WTC11 (cell line): ENCODE measurements around the gene RABEPK. TPM values are rescaled to one million over a fixed set of nuclear protein-coding genes. Genes with fewer than 3 reads are reported as not detected.

Source experiments
- ATAC-seq: fragments of 200-7000 bp; cut with Tn5 transposase; 2 replicates; pipeline ENCODE4 v1.10.0; 2021; ENCODE audit warnings: mild to moderate bottlenecking, moderate library complexity
- CTCF ChIA-PET: fragments of 300-600 bp; sonication (Branson Sonifier 250); formaldehyde crosslinking; loops from one replicate; lab custom pipeline; 2021; ENCODE audit warnings: antibody characterized with exemption; lab: Charles Lee
- POLR2A ChIA-PET: fragments of 350-600 bp; sonication (Branson Sonifier 250); formaldehyde crosslinking; loops from one replicate; lab custom pipeline; 2021; ENCODE audit warnings: antibody characterized with exemption; lab: Charles Lee
- DNase-seq: peaks from one replicate; pipeline ENCODE4 v3.0.0; 2021; ENCODE audit warnings: low spot score
- H3K27ac Mint-ChIP-seq: 2 replicates; pipeline ENCODE4 v1.8.0; 2021; ENCODE audit warnings: mixed read lengths
- H3K27me3 Mint-ChIP-seq: 2 replicates; pipeline ENCODE4 v1.8.0; 2021; ENCODE audit warnings: low read depth, mild to moderate bottlenecking, moderate library complexity, mixed read lengths
- H3K36me3 Mint-ChIP-seq: 2 replicates; pipeline ENCODE4 v1.8.0; 2021; ENCODE audit warnings: mixed read lengths
- H3K4me1 Mint-ChIP-seq: 2 replicates; pipeline ENCODE4 v1.8.0; 2022; ENCODE audit warnings: mixed read lengths
- H3K4me3 Mint-ChIP-seq: 2 replicates; pipeline ENCODE4 v1.8.0; 2021; ENCODE audit warnings: mild to moderate bottlenecking, moderate library complexity, mixed read lengths
- H3K9me3 Mint-ChIP-seq: 2 replicates; pipeline ENCODE4 v1.8.0; 2021; ENCODE audit warnings: mixed read lengths
- CREB1 ChIP-seq: sonication (generic); formaldehyde crosslinking; IDR thresholded peaks from 2 replicates; pipeline ENCODE4 v1.8.0; 2023; ENCODE audit warnings: mild to moderate bottlenecking, missing genetic modification reagents
- ESRRA ChIP-seq: sonication (generic); formaldehyde crosslinking; IDR thresholded peaks from 2 replicates; pipeline ENCODE4 v1.8.1; 2022; ENCODE audit warnings: mild to moderate bottlenecking, missing genetic modification reagents, borderline replicate concordance
- FOXK1 ChIP-seq: sonication (generic); formaldehyde crosslinking; IDR thresholded peaks from 2 replicates; pipeline ENCODE4 v1.8.0; 2022; ENCODE audit warnings: mild to moderate bottlenecking, moderate library complexity, missing genetic modification reagents
- GABPB1 ChIP-seq: sonication (generic); formaldehyde crosslinking; IDR thresholded peaks from 2 replicates; pipeline ENCODE4 v1.8.1; 2023; ENCODE audit warnings: mild to moderate bottlenecking, missing genetic modification reagents
- HMGA2 ChIP-seq: fragments of 250-450 bp; sonication (Bioruptor Pico); IDR thresholded peaks from 2 replicates; pipeline ENCODE4 v1.4.0; 2021; ENCODE audit warnings: mild to moderate bottlenecking, moderate library complexity
- IRF1 ChIP-seq: sonication (generic); formaldehyde crosslinking; IDR thresholded peaks from 2 replicates; pipeline ENCODE4 v1.8.0; 2023; ENCODE audit warnings: missing genetic modification reagents
- MYBL2 ChIP-seq: sonication (generic); formaldehyde crosslinking; IDR thresholded peaks from 2 replicates; pipeline ENCODE4 v1.8.1; 2023; ENCODE audit warnings: mild to moderate bottlenecking, moderate library complexity, missing genetic modification reagents
- NFATC4 ChIP-seq: fragments of 250-450 bp; sonication (Bioruptor Pico); IDR thresholded peaks from 2 replicates; pipeline ENCODE4 v1.9.0; 2021; ENCODE audit warnings: mild to moderate bottlenecking
- NFYB ChIP-seq: sonication (generic); formaldehyde crosslinking; conservative IDR thresholded peaks from 2 replicates; pipeline ENCODE4 v1.8.0; 2022; ENCODE audit warnings: low read depth, missing genetic modification reagents
- NR1H2 ChIP-seq: sonication (generic); formaldehyde crosslinking; IDR thresholded peaks from 2 replicates; pipeline ENCODE4 v1.9.0; 2021; ENCODE audit warnings: mild to moderate bottlenecking, moderate library complexity, missing genetic modification reagents
- NR2C2 ChIP-seq: sonication (generic); formaldehyde crosslinking; IDR thresholded peaks from 2 replicates; pipeline ENCODE4 v1.8.0; 2022; ENCODE audit warnings: mild to moderate bottlenecking, missing genetic modification reagents
- SMAD3 ChIP-seq: sonication (generic); formaldehyde crosslinking; IDR thresholded peaks from 2 replicates; pipeline ENCODE4 v1.8.0; 2022; ENCODE audit warnings: missing genetic modification reagents, mild to moderate bottlenecking, borderline replicate concordance
- SMAD4 ChIP-seq: sonication (generic); formaldehyde crosslinking; IDR thresholded peaks from 2 replicates; pipeline ENCODE4 v1.8.0; 2022; ENCODE audit warnings: mild to moderate bottlenecking, missing genetic modification reagents
- SP1 ChIP-seq: sonication (generic); formaldehyde crosslinking; conservative IDR thresholded peaks from 2 replicates; pipeline ENCODE4 v1.8.1; 2022; ENCODE audit warnings: missing genetic modification reagents
- TCF7 ChIP-seq: sonication (generic); formaldehyde crosslinking; IDR thresholded peaks from 2 replicates; pipeline ENCODE4 v1.8.0; 2022; ENCODE audit warnings: mild to moderate bottlenecking, low read depth, missing genetic modification reagents, moderate library complexity
- USF1 ChIP-seq: sonication (generic); formaldehyde crosslinking; IDR thresholded peaks from 2 replicates; pipeline ENCODE4 v1.8.0; 2022; ENCODE audit warnings: mild to moderate bottlenecking, missing genetic modification reagents
- USF2 ChIP-seq: sonication (generic); formaldehyde crosslinking; IDR thresholded peaks from 2 replicates; pipeline ENCODE4 v1.8.1; 2023; ENCODE audit warnings: mild to moderate bottlenecking, missing genetic modification reagents, moderate library complexity
- ZNF232 ChIP-seq: sonication (generic); formaldehyde crosslinking; IDR thresholded peaks from 2 replicates; pipeline ENCODE4 v1.8.0; 2022; ENCODE audit warnings: mild to moderate bottlenecking, missing genetic modification reagents
- ZNF423 ChIP-seq: fragments of 250-450 bp; sonication (Bioruptor Pico); IDR thresholded peaks from 2 replicates; pipeline ENCODE4 v2.1.2; 2022; ENCODE audit warnings: mild to moderate bottlenecking, moderate library complexity
- ZSCAN18 ChIP-seq: fragments of 250-450 bp; sonication (Bioruptor Pico); IDR thresholded peaks from 2 replicates; pipeline ENCODE4 v2.1.2; 2022; ENCODE audit warnings: mild to moderate bottlenecking, moderate library complexity
- total RNA-seq: library from RNA; stranded (reverse); gene quantifications from 3 replicates; pipeline ENCODE4 v1.2.3, GENCODE V29; 2021
- TF ChIP-seq, protein P1 (sequence below): sonication (generic); formaldehyde crosslinking; IDR thresholded peaks from 2 replicates; pipeline ENCODE4 v1.8.1; 2023; ENCODE audit warnings: mild to moderate bottlenecking, missing genetic modification reagents
- TF ChIP-seq, protein P2 (sequence below): sonication (generic); formaldehyde crosslinking; IDR thresholded peaks from 2 replicates; pipeline ENCODE4 v1.8.1; 2022; ENCODE audit warnings: mild to moderate bottlenecking, moderate library complexity, missing genetic modification reagents
- TF ChIP-seq, protein P3 (sequence below): sonication (generic); formaldehyde crosslinking; IDR thresholded peaks from 2 replicates; pipeline ENCODE4 v1.8.0; 2023; ENCODE audit warnings: mild to moderate bottlenecking, missing genetic modification reagents
- TF ChIP-seq, protein P4 (sequence below): sonication (generic); formaldehyde crosslinking; IDR thresholded peaks from 2 replicates; pipeline ENCODE4 v1.8.1; 2023; ENCODE audit warnings: mild to moderate bottlenecking, moderate library complexity, missing genetic modification reagents

Gene RABEPK
- total RNA-seq, 1 experiment from 2014 or later: 25.5 TPM

GRCh38 chr9:125261501-125262293, 61.4 kb downstream of the RABEPK start, which contains the start of gene GAPVD1:
Gene GAPVD1 (plus strand): TSS chr9:125261826. CDS start chr9:125298922, 37,096 bp downstream.
- CTCF ChIA-PET: interaction anchor here (0.7 to 2.2 kb wide), 11 partner anchors 11 to 112 kb away, joined by 3 to 10 read pairs (median 4); partner anchors contain the start of gene HSPA5
- peak; percentile 97 for ATAC-seq
- Mint-ChIP-seq H3K4me3 (peak within 1 kb of the TSS; percentile 98), H3K36me3 (peaks cover 3% of the 10 kb centered on the region; the same call in 1 of the 2 replicates), H3K27ac (peak within 1 kb of the TSS; percentile 80), H3K4me1 (peaks cover 10% of the 10 kb centered on the region), H3K9me3 (peaks cover 4% of the 10 kb centered on the region; the same call in 1 of the 2 replicates), H3K27me3 (no peaks in the 10 kb centered on the region)
- POLR2A ChIA-PET: interaction anchor here (0.6 to 1.7 kb wide), 3 partner anchors 10 to 46 kb away, joined by 3 to 11 read pairs (median 6); partner anchors contain the start of gene HSPA5
- DNase-seq: peak; percentile 92
- 0 out of 2 replicates have a peak, but pooled peaks have one; percentile 47 for TF ChIP-seq SMAD3 (CRISPR knock-in tag)
- peak; percentile 50; the same call in 1 of the 2 replicates for TF ChIP-seq SP1
- TF ChIP-seq, protein P1, sequence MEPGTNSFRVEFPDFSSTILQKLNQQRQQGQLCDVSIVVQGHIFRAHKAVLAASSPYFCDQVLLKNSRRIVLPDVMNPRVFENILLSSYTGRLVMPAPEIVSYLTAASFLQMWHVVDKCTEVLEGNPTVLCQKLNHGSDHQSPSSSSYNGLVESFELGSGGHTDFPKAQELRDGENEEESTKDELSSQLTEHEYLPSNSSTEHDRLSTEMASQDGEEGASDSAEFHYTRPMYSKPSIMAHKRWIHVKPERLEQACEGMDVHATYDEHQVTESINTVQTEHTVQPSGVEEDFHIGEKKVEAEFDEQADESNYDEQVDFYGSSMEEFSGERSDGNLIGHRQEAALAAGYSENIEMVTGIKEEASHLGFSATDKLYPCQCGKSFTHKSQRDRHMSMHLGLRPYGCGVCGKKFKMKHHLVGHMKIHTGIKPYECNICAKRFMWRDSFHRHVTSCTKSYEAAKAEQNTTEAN: peak; percentile 59; the same call in 1 of the 2 replicates
- no peak for TF ChIP-seq SMAD4
- no peak for TF ChIP-seq NFATC4 (CRISPR knock-in tag)
- TF ChIP-seq ZSCAN18: no peak
- TF ChIP-seq, protein P2, sequence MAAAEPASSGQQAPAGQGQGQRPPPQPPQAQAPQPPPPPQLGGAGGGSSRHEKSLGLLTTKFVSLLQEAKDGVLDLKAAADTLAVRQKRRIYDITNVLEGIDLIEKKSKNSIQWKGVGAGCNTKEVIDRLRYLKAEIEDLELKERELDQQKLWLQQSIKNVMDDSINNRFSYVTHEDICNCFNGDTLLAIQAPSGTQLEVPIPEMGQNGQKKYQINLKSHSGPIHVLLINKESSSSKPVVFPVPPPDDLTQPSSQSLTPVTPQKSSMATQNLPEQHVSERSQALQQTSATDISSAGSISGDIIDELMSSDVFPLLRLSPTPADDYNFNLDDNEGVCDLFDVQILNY (CRISPR knock-in tag): peak; percentile 16; the same call in 1 of the 2 replicates
- peak; percentile 79 for TF ChIP-seq USF1
- 0 out of 2 replicates have a peak, but pooled peaks have one; percentile 53 for TF ChIP-seq TCF7 (CRISPR knock-in tag)
- peak; percentile 63; the same call in 1 of the 2 replicates for TF ChIP-seq ESRRA (CRISPR knock-in tag)
- TF ChIP-seq, protein P3, sequence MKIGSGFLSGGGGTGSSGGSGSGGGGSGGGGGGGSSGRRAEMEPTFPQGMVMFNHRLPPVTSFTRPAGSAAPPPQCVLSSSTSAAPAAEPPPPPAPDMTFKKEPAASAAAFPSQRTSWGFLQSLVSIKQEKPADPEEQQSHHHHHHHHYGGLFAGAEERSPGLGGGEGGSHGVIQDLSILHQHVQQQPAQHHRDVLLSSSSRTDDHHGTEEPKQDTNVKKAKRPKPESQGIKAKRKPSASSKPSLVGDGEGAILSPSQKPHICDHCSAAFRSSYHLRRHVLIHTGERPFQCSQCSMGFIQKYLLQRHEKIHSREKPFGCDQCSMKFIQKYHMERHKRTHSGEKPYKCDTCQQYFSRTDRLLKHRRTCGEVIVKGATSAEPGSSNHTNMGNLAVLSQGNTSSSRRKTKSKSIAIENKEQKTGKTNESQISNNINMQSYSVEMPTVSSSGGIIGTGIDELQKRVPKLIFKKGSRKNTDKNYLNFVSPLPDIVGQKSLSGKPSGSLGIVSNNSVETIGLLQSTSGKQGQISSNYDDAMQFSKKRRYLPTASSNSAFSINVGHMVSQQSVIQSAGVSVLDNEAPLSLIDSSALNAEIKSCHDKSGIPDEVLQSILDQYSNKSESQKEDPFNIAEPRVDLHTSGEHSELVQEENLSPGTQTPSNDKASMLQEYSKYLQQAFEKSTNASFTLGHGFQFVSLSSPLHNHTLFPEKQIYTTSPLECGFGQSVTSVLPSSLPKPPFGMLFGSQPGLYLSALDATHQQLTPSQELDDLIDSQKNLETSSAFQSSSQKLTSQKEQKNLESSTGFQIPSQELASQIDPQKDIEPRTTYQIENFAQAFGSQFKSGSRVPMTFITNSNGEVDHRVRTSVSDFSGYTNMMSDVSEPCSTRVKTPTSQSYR (CRISPR knock-in tag): peak; percentile 20; the same call in 1 of the 2 replicates
- peak; percentile 69; the same call in 1 of the 2 replicates for TF ChIP-seq MYBL2 (CRISPR knock-in tag)
- TF ChIP-seq GABPB1 (CRISPR knock-in tag): peak; percentile 66
- TF ChIP-seq CREB1 (CRISPR knock-in tag): 0 out of 2 replicates have a peak, but pooled peaks have one; percentile 37
- peak; percentile 70 for TF ChIP-seq FOXK1 (CRISPR knock-in tag)
- TF ChIP-seq ZNF423 (CRISPR knock-in tag): no peak
- no peak for TF ChIP-seq ZNF232 (CRISPR knock-in tag)
- TF ChIP-seq USF2 (CRISPR knock-in tag): peak; percentile 77
- TF ChIP-seq, protein P4, sequence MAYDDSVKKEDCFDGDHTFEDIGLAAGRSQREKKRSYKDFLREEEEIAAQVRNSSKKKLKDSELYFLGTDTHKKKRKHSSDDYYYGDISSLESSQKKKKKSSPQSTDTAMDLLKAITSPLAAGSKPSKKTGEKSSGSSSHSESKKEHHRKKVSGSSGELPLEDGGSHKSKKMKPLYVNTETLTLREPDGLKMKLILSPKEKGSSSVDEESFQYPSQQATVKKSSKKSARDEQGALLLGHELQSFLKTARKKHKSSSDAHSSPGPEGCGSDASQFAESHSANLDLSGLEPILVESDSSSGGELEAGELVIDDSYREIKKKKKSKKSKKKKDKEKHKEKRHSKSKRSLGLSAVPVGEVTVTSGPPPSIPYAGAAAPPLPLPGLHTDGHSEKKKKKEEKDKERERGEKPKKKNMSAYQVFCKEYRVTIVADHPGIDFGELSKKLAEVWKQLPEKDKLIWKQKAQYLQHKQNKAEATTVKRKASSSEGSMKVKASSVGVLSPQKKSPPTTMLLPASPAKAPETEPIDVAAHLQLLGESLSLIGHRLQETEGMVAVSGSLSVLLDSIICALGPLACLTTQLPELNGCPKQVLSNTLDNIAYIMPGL (CRISPR knock-in tag): 0 out of 2 replicates have a peak, but pooled peaks have one; percentile 65
- 0 out of 2 replicates have a peak, but pooled peaks have one; percentile 11 for TF ChIP-seq NFYB (CRISPR knock-in tag)
- no peak for TF ChIP-seq NR1H2 (CRISPR knock-in tag)
- TF ChIP-seq IRF1 (CRISPR knock-in tag): peak; percentile 28; the same call in 1 of the 2 replicates
- TF ChIP-seq HMGA2 (CRISPR knock-in tag): no peak
- no peak for TF ChIP-seq NR2C2 (CRISPR knock-in tag)
